NCI-H69 (cell line): ENCODE measurements around the gene SH3BP5L.
"Not testable (repeated sequence)": the region's sequence is repeated elsewhere in the genome, so short reads cannot be mapped to it uniquely, and the experiment has no call there.

Experiments used
- DNase-seq: peaks from one replicate; lab custom pipeline; 2025; lab: John Stamatoyannopoulos, UW

SH3BP5L gene

GRCh38 chr1:248850536-248851251 is 25.0 kb upstream of the SH3BP5L start:
- DNase-seq = no peak

- no peak for DNase-seq
Measured at GRCh38 chr1:248850124-248850523, 24.4 kb upstream of the SH3BP5L start.

- no peak for DNase-seq
Measured at GRCh38 chr1:248849637-248850036, 23.9 kb upstream of the SH3BP5L start.

- DNase-seq = no peak
Measured at GRCh38 chr1:248849152-248849551, 23.4 kb upstream of the SH3BP5L start.

GRCh38 chr1:248848602-248849001 is 22.9 kb upstream of the SH3BP5L start:
- no peak for DNase-seq

GRCh38 chr1:248847956-248848561 is 22.3 kb upstream of the SH3BP5L start:
- no peak for DNase-seq

- no peak for DNase-seq
Measured at GRCh38 chr1:248847181-248847955, 21.7 kb upstream of the SH3BP5L start.

- no peak for DNase-seq
Measured at GRCh38 chr1:248844526-248844925, 18.8 kb upstream of the SH3BP5L start.

GRCh38 chr1:248843687-248844086 is 18.0 kb upstream of the SH3BP5L start:
- no peak for DNase-seq

GRCh38 chr1:248842781-248843331 is 17.1 kb upstream of the SH3BP5L start:
- no peak for DNase-seq

GRCh38 chr1:248841702-248842395 is 16.1 kb upstream of the SH3BP5L start:
- peak; percentile 42 for DNase-seq

- no peak for DNase-seq
Measured at GRCh38 chr1:248840946-248841345, 15.2 kb upstream of the SH3BP5L start.

- peak; percentile 68 for DNase-seq
Measured at GRCh38 chr1:248839168-248839555, 13.4 kb upstream of the SH3BP5L start.

- DNase-seq = peak; percentile 94
Measured at GRCh38 chr1:248838357-248839167, 12.8 kb upstream of the SH3BP5L start.

GRCh38 chr1:248837781-248838356 is 12.2 kb upstream of the SH3BP5L start, which contains the start of gene ZNF672:
Gene ZNF672 (plus strand): TSS chr1:248838224. CDS start chr1:248847275, 9,051 bp downstream.
- peak; percentile 99 for DNase-seq

- peak; percentile 67 for DNase-seq
Measured at GRCh38 chr1:248837045-248837780, 11.5 kb upstream of the SH3BP5L start.

GRCh38 chr1:248834343-248834940 is 8.7 kb upstream of the SH3BP5L start:
- no peak for DNase-seq

- DNase-seq = no peak
Measured at GRCh38 chr1:248831842-248832241, 6.1 kb upstream of the SH3BP5L start.

- not testable (repeated sequence) for DNase-seq
Measured at GRCh38 chr1:248830718-248831017, 5.0 kb upstream of the SH3BP5L start.

- no peak for DNase-seq
Measured at GRCh38 chr1:248828845-248829244, 3.1 kb upstream of the SH3BP5L start.
